LNCAP (cell line): ENCODE measurements around the gene PTPRT.

Source experiments
- TF ChIP-seq, protein P1 (sequence below): fragments of 450-650 bp; IDR thresholded peaks from 2 replicates; pipeline ENCODE4 v1.5.1; 2017; ENCODE audit warnings: mild to moderate bottlenecking

Gene PTPRT

DNA sequence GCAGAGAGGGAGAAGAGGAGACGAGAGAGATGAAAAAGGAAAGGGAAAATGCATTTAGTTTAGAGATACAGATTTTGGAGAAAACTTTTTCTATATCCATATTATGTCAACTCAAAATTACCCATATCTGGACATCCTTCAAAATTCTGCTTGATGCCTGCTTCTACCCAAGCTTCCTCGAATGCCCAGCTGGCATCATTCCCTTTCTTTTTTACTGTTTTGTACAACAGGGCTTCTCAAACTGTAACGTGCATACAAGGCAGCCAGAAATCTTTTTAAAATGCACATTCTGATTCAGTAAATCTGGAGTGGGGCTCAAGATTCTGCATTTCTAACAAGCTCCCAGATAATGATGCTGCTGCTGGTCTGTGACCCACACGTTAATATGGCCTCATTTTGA lies 1108.8 kb downstream of the PTPRT start:
- TF ChIP-seq, protein P1, sequence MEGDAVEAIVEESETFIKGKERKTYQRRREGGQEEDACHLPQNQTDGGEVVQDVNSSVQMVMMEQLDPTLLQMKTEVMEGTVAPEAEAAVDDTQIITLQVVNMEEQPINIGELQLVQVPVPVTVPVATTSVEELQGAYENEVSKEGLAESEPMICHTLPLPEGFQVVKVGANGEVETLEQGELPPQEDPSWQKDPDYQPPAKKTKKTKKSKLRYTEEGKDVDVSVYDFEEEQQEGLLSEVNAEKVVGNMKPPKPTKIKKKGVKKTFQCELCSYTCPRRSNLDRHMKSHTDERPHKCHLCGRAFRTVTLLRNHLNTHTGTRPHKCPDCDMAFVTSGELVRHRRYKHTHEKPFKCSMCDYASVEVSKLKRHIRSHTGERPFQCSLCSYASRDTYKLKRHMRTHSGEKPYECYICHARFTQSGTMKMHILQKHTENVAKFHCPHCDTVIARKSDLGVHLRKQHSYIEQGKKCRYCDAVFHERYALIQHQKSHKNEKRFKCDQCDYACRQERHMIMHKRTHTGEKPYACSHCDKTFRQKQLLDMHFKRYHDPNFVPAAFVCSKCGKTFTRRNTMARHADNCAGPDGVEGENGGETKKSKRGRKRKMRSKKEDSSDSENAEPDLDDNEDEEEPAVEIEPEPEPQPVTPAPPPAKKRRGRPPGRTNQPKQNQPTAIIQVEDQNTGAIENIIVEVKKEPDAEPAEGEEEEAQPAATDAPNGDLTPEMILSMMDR = no peak

DNA sequence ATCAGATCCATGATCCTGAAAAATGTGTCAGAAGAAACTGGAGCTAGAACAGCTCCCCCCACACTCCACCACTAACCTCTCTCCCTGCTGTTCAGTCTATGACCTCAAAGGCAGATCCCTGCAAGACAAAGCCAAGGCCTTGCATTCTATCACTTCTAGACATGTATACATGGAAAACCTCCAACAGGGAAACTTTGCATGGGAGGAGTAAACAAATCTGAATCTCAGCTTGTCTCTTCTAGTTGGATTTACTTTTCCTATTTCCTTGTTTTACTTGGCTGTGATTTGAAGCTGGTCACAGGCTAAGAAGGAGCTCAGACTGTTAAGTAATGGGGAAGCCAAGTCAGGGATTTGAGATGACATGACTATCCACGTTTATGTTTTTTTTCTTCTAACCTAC lies 1114.8 kb downstream of the PTPRT start:
- TF ChIP-seq, protein P1 = no peak

GRCh38 chr20:42067596-42067995 lies 1122.1 kb downstream of the PTPRT start:
- TF ChIP-seq, protein P1 = no peak

GRCh38 chr20:42067174-42067573 lies 1122.5 kb downstream of the PTPRT start:
- TF ChIP-seq, protein P1 = no peak

DNA sequence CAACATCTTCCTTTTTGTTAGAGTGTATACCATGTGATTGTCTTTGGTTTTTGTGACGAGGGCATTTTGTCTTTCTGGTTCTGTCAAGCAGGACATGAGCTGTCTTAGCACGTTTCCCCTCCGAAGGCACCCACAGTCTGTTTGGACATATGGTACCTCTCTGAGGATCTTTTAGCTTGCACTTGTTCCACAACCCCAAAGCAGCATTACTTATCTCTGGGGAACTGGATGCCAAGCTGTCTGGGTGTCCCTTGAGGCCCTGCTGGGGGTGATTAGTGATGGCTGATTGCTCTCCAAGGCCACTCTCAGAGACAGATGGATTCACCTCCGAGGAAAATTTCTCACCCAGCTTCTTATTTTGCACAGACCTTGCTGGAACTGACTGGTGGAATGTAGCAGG lies 1126.6 kb downstream of the PTPRT start:
- TF ChIP-seq, protein P1 = no peak

DNA sequence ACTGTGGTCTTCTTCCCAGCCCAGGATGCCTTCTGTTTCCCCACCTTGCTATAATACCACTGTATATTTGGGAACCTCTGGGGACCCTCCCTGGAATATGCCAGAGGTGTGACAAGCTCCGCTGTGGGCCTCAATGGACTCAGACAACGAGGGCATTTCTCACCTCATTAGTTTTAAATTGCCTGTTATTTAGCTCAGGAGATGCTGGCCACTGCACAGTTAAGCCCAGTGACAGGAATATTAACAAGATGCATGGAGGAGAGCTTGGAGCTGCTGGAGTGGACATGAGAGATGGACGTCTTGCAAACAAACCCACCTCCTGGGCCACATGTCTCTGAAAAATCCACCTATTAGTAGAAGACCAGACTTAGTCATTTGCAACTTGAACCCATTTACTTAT lies 1136.4 kb downstream of the PTPRT start:
- TF ChIP-seq, protein P1 = no peak

GRCh38 chr20:42051921-42052320 lies 1137.8 kb downstream of the PTPRT start:
- TF ChIP-seq, protein P1 = no peak

- TF ChIP-seq, protein P1 = no peak
Observed at GRCh38 chr20:42046371-42047085, 1143.2 kb downstream of the PTPRT start.
